VCaP (cell line): ENCODE data around the gene DTX4.

Experiments
- H3K27ac ChIP-seq: fragments of 450-650 bp; 2 replicates; pipeline ENCODE4 v1.5.1; 2017
- CTCF ChIP-seq: fragments of 450-650 bp; conservative IDR thresholded peaks from 2 replicates; pipeline ENCODE4 v1.5.1; 2017; ENCODE audit warnings: mild to moderate bottlenecking, moderate library complexity

Gene DTX4

DNA sequence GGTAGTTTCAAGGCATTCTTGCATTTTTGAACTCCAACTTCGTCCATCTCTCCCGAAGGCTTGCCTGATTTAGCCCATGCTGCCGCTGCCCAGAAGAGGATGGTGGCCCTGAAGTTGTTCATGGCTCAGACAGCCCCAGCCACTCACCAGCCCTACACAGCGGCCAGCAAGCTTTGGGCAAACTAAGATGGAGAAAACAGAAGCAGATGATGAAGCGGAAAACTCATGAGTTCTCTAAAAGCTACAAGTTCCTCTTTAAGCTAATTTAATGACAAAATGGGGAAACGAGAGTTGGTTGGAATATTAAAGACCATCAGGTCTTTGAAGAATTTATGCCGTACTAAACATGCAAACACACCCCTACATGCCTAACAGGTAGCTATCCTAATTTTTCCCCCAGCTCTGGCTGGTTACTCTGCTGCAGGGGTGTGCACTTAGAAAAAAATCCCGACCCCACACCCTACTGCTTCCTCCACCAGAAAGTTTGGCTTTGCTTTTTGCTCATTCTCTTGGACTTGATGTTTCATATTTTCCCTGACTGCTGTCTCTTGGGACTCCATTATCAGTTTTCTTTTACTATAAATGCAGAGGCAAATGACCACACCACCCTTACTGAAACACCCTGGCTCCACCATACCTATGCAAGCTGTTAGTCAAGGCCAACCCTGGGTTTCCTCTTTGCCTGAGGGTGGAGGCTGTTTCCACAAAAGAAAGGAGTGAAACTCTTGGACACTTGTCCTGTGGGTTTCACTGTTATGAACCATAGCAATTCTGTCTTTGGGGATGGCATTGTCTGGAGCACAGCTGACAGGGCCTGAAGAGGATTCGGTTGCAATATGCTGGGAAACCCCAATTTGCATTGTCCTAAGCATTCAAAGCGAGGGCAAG, 41.1 kb downstream of the DTX4 start, which contains the start of gene MPEG1:
TSS of gene MPEG1 (minus strand) at position 184 of the 888 bp plus-strand sequence. CDS start at position 122, 62 bp downstream.
- no peak for TF ChIP-seq CTCF
- H3K27ac ChIP-seq: no peak within 1 kb of the TSS

- no peak for TF ChIP-seq CTCF
- H3K27ac ChIP-seq: no peak overlapping the region
Measured at GRCh38 chr11:59214141-59214893, 42.4 kb downstream of the DTX4 start.

GRCh38 chr11:59216641-59217564, 45.0 kb downstream of the DTX4 start:
- H3K27ac ChIP-seq: no peak overlapping the region
- TF ChIP-seq CTCF: no peak

GRCh38 chr11:59218319-59218718, 46.4 kb downstream of the DTX4 start:
- H3K27ac ChIP-seq: no peak overlapping the region
- no peak for TF ChIP-seq CTCF

DNA sequence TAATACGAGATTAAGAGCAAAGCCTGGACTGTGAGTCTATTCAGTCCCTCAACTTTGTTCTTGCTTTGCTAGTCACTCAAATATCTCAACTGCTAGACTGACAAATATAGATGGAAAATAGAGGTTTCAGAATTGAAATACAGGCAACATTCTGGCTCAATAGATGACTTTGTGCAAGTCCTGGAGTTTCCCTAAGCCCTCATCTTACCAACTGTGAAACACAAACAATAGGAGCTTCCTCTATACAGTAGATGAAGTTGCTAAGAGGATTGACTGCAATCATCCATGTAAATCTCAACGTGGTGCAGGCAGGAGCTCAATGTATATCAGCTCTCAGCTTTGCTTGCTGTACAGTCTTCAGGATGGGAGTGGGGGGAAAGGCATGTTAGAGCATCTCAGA, 47.0 kb downstream of the DTX4 start:
- H3K27ac ChIP-seq: no peak overlapping the region
- TF ChIP-seq CTCF: no peak

- H3K27ac ChIP-seq: no peak overlapping the region
- TF ChIP-seq CTCF: no peak
Measured at GRCh38 chr11:59219836-59220235, 47.9 kb downstream of the DTX4 start.

- TF ChIP-seq CTCF: no peak
- no peak overlapping the region for H3K27ac ChIP-seq
Measured at GRCh38 chr11:59221441-59221840, 49.5 kb downstream of the DTX4 start.
